K562 (cell line): ENCODE results near the gene LRRC70. TPM values are rescaled to one million over a fixed set of nuclear protein-coding genes. Genes with fewer than 3 reads are reported as not detected.
A peak's percentile ranks its signal among the peaks of the same experiment; 100 is the strongest.

Experiments used
- ATF1 ChIP-seq, 2 experiments: fragments of 450-650 bp in 1 of 2; IDR thresholded peaks; 2 replicates each; pipeline ENCODE4 v1.6.1; 2016; ENCODE audit warnings: missing compliant biosample characterization in 1 of 2, missing genetic modification characterization in 1 of 2
- CBX1 ChIP-seq: sonication (generic); IDR thresholded peaks from 2 replicates; pipeline ENCODE4 v1.6.1; 2016; ENCODE audit warnings: antibody characterized with exemption, low read depth, mild to moderate bottlenecking
- CCAR2 ChIP-seq: fragments of 200-400 bp; formaldehyde crosslinking; IDR thresholded peaks from 2 replicates; pipeline ENCODE4 v1.6.1; 2017; ENCODE audit warnings: mild to moderate bottlenecking, low read depth, low read length
- CHAMP1 ChIP-seq: fragments of 450-650 bp; IDR thresholded peaks from 2 replicates; pipeline ENCODE4 v1.6.1; 2016; ENCODE audit warnings: mild to moderate bottlenecking
- CXXC5 ChIP-seq: fragments of 250-450 bp; sonication (Bioruptor Pico); IDR thresholded peaks from 2 replicates; pipeline ENCODE4 v1.8.0; 2022; ENCODE audit warnings: inconsistent platforms, mild to moderate bottlenecking, moderate library complexity
- DIDO1 ChIP-seq: fragments of 450-650 bp; IDR thresholded peaks from 2 replicates; pipeline ENCODE4 v1.6.1; 2016; ENCODE audit warnings: low read depth, missing biosample characterization, missing genetic modification characterization
- DPF2 ChIP-seq: fragments of 450-650 bp; IDR thresholded peaks from 2 replicates; pipeline ENCODE4 v1.6.1; 2016
- ELK3 ChIP-seq: fragments of 450-650 bp; formaldehyde crosslinking; IDR thresholded peaks from 2 replicates; pipeline ENCODE4 v1.4.0; 2020; ENCODE audit warnings: mild to moderate bottlenecking
- IFI16 ChIP-seq: fragments of 250-450 bp; sonication (Bioruptor Pico); IDR thresholded peaks from 2 replicates; pipeline ENCODE4 v2.1.2; 2022; ENCODE audit warnings: mild to moderate bottlenecking, inconsistent platforms
- IRF1 ChIP-seq: sonication (generic); formaldehyde crosslinking; IDR thresholded peaks from 2 replicates; pipeline ENCODE4 v1.8.0; 2022; ENCODE audit warnings: missing genetic modification reagents, mild to moderate bottlenecking, borderline replicate concordance
- KDM4B ChIP-seq, 2 experiments: fragments of 450-650 bp in 1 of 2; sonication (generic) in 1 of 2; IDR thresholded peaks; 2 replicates each; pipeline ENCODE4 v1.6.1; 2016 to 2017; ENCODE audit warnings: borderline replicate concordance in 2 of 2, antibody characterized with exemption in 1 of 2, low read depth in 1 of 2, mild to moderate bottlenecking in 1 of 2
- KLF10 ChIP-seq: fragments of 250-450 bp; sonication (Bioruptor Pico); IDR thresholded peaks from 2 replicates; pipeline ENCODE4 v1.6.1; 2021; ENCODE audit warnings: matching md5 sums
- KLF13 ChIP-seq: fragments of 450-650 bp; IDR thresholded peaks from 2 replicates; pipeline ENCODE4 v1.6.1; 2016; ENCODE audit warnings: missing genetic modification characterization, low read depth, mild to moderate bottlenecking, missing compliant biosample characterization, moderate library complexity, borderline replicate concordance
- MTA3 ChIP-seq: fragments of 450-650 bp; formaldehyde crosslinking; IDR thresholded peaks from 2 replicates; pipeline ENCODE4 v1.6.1; 2017; ENCODE audit warnings: mild to moderate bottlenecking, borderline replicate concordance
- MXI1 ChIP-seq: IDR thresholded peaks from 2 replicates; pipeline ENCODE4 v1.6.1; 2011; ENCODE audit warnings: low read depth, mild to moderate bottlenecking, improper control_type of control experiment, low read length
- NCOA4 ChIP-seq: fragments of 450-650 bp; IDR thresholded peaks from 2 replicates; pipeline ENCODE4 v1.6.1; 2018; ENCODE audit warnings: mild to moderate bottlenecking; ENCODE audit not compliant: partially characterized antibody
- NCOA6 ChIP-seq: fragments of 450-650 bp; IDR thresholded peaks from 2 replicates; pipeline ENCODE4 v1.6.1; 2017; ENCODE audit warnings: mild to moderate bottlenecking
- PCBP1 ChIP-seq: fragments of 200-400 bp; formaldehyde crosslinking; IDR thresholded peaks from 2 replicates; pipeline ENCODE4 v1.6.1; 2018; ENCODE audit warnings: mild to moderate bottlenecking, low read depth, low read length; ENCODE audit not compliant: poor library complexity, severe bottlenecking
- PHF21A ChIP-seq: fragments of 450-650 bp; IDR thresholded peaks from 2 replicates; pipeline ENCODE4 v1.6.1; 2017; ENCODE audit warnings: low read depth, borderline replicate concordance
- TSC22D4 ChIP-seq: fragments of 450-650 bp; IDR thresholded peaks from 2 replicates; pipeline ENCODE4 v1.6.1; 2016; ENCODE audit warnings: missing genetic modification characterization, missing biosample characterization, control low read depth
- ZBED1 ChIP-seq: IDR thresholded peaks from 2 replicates; pipeline ENCODE4 v1.6.1; 2014
- ZNF121 ChIP-seq: sonication (generic); formaldehyde crosslinking; conservative IDR thresholded peaks from 2 replicates; pipeline ENCODE4 v1.8.0; 2022; ENCODE audit warnings: missing genetic modification reagents
- ZNF140 ChIP-seq: fragments of 250-450 bp; sonication (Bioruptor Pico); IDR thresholded peaks from 2 replicates; pipeline ENCODE4 v1.8.0; 2021; ENCODE audit warnings: moderate library complexity, mild to moderate bottlenecking, inconsistent platforms
- ZNF586 ChIP-seq: fragments of 450-650 bp; formaldehyde crosslinking; conservative IDR thresholded peaks from 2 replicates; pipeline ENCODE4 v1.4.0; 2020; ENCODE audit warnings: mild to moderate bottlenecking, moderate library complexity
- polyA plus RNA-seq, 8 experiments: library from polyadenylated mRNA; depleted of rRNA in 4 of 8; stranded (reverse) in 5 of 8; unstranded in 3 of 8; fragments of >200 nt; fragmentation: Nextera tagmentation in 2 of 8; fragmentation: Illumina TruSeq in 1 of 8; extraction: Ambion mirVana in 2 of 8; extraction: Trizol in 1 of 8; gene quantifications; 2 replicates each; pipeline versions ENCODE4 v1.2.1 to v1.2.3, GENCODE V29; 2011 to 2014; ENCODE audit warnings: inconsistent platforms in 1 of 8, missing spikeins in 1 of 8
- total RNA-seq, 7 experiments: library from RNA; depleted of rRNA in 6 of 7; stranded (reverse); fragments of >200 nt in 6 of 7; fragmentation: Illumina TruSeq in 2 of 7; extraction: Trizol in 2 of 7; gene quantifications; 2 replicates each; pipeline versions ENCODE4 v1.2.1 to v1.2.3, GENCODE V29; 2011 to 2021; ENCODE audit warnings: low replicate concordance in 1 of 7
- TF ChIP-seq, protein P1 (sequence below): sonication (generic); formaldehyde crosslinking; IDR thresholded peaks from 2 replicates; pipeline ENCODE4 v1.5.0; 2020; ENCODE audit warnings: missing genetic modification reagents

Gene LRRC70
- total and polyA plus RNA-seq, 9 of the 15 experiments (the other 6 are each of a cell fraction or from before 2014, with no cell fraction given) = 0.21 to 2.1 (median 0.73) TPM

- TF ChIP-seq ZBED1 = no peak
- no peak for TF ChIP-seq KLF13 (tag)
- no peak for TF ChIP-seq PCBP1
- TF ChIP-seq ELK3 = no peak
- TF ChIP-seq IFI16 (CRISPR knock-in tag) = no peak
- TF ChIP-seq TSC22D4 (tag) = no peak
- TF ChIP-seq ZNF121 (CRISPR knock-in tag) = no peak
- TF ChIP-seq DPF2 = peak; percentile 87
- TF ChIP-seq NCOA6 = no peak
- no peak for TF ChIP-seq IRF1 (CRISPR knock-in tag)
- peak; percentile 50; the same call in 1 of the 2 replicates for TF ChIP-seq CHAMP1
- TF ChIP-seq CBX1 = no peak
- no peak for TF ChIP-seq NCOA4
- TF ChIP-seq KDM4B (IDR thresholded peaks at IDR 0.05; ENCODE audit: borderline replicate concordance in 2 of 2, low read depth in 1 of 2) = no peak
- peak; percentile 82; the same call in 1 of the 2 replicates for TF ChIP-seq MTA3
- no peak for TF ChIP-seq ZNF586 (CRISPR knock-in tag)
- no peak for TF ChIP-seq CXXC5 (CRISPR knock-in tag)
- TF ChIP-seq CCAR2 = no peak
- no peak for TF ChIP-seq MXI1
- no peak for TF ChIP-seq DIDO1 (tag)
- TF ChIP-seq, protein P1, sequence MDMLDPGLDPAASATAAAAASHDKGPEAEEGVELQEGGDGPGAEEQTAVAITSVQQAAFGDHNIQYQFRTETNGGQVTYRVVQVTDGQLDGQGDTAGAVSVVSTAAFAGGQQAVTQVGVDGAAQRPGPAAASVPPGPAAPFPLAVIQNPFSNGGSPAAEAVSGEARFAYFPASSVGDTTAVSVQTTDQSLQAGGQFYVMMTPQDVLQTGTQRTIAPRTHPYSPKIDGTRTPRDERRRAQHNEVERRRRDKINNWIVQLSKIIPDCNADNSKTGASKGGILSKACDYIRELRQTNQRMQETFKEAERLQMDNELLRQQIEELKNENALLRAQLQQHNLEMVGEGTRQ (CRISPR knock-in tag) = no peak
- no peak for TF ChIP-seq ZNF140 (CRISPR knock-in tag)
- TF ChIP-seq KLF10 (CRISPR knock-in tag) = no peak
- no peak for TF ChIP-seq PHF21A
- no peak; the same call in 1 of the 2 replicates for TF ChIP-seq ATF1 (CRISPR knock-in tag; IDR thresholded peaks at IDR 0.05)
- TF ChIP-seq ATF1 (tag; IDR thresholded peaks at IDR 0.05) = peak; percentile 91
Measured at GRCh38 chr5:62538017-62538942, 40.3 kb upstream of the LRRC70 start (continued).
